ENCODE measurements around the gene FSTL4. TPM values are rescaled to one million over a fixed set of nuclear protein-coding genes. Genes with fewer than 3 reads are reported as not detected.
A peak's percentile ranks its signal among the peaks of the same experiment; 100 is the strongest.

The FSTL4 gene
- polyA plus RNA-seq, 3 donors = not detected

GRCh38 chr5:133246376-133247150, 365.8 kb downstream of the FSTL4 start:
- no peak overlapping the region for H3K4me2 ChIP-seq (replicated peaks; ENCODE audit: extremely low read depth, low read length, poor library complexity, severe bottlenecking)
- Mint-ChIP-seq H3K27ac (no peak overlapping the region), H3K9me3 (no peaks in the 10 kb centered on the region), H3K36me3 (no peaks in the 10 kb centered on the region), H3K27me3 (ENCODE audit: low read depth in 3 of 3) (peaks cover 0 to 5% (median 1%) of the 10 kb centered on the region in 3 donors), H3K4me3 (no peak overlapping the region), H3K4me1 (peaks cover 5% of the 10 kb centered on the region)
- intact Hi-C loops (cut with micrococcal nuclease) = loop anchor here in 1 of 2 donors (10.0 kb wide), 1 partner anchor 132 kb away; no protein-coding TSS in a partner anchor
- H3K9ac ChIP-seq (ENCODE audit: insufficient read depth, low read length, poor library complexity, severe bottlenecking) = no peak overlapping the region
- H3K4me3 ChIP-seq (replicated peaks in 1 of 3; ENCODE audit: low read depth in 2 of 3, low read length in 3 of 3) = no peak overlapping the region
- 98% methylated on average over 8 of the region's 13 CpGs for WGBS (ENCODE audit: insufficient coverage)
- DNase-seq = no peak
- no peaks in the 10 kb centered on the region for H4K20me1 ChIP-seq (ENCODE audit: insufficient read depth, low read length)
- no peak overlapping the region for H3K27ac ChIP-seq (ENCODE audit: low read depth in 1 of 2, low read length in 2 of 2)
- H3K9me3 ChIP-seq (replicated peaks in 1 of 2; ENCODE audit: control insufficient read depth in 1 of 2, insufficient read depth in 1 of 2, low read length in 2 of 2) = no peaks in the 10 kb centered on the region
- H3K4me1 ChIP-seq (ENCODE audit: control insufficient read depth in 1 of 2, insufficient read depth in 2 of 2, low read length in 2 of 2) = peaks cover under 1 to 3% of the 10 kb centered on the region in 2 donors
- no peak for TF ChIP-seq CTCF (IDR thresholded peaks at IDR 0.05)
- H3K36me3 ChIP-seq (replicated peaks in 1 of 2; ENCODE audit: control insufficient read depth in 1 of 2, insufficient read depth in 2 of 2, low read length in 2 of 2) = no peaks in the 10 kb centered on the region
- H3K27me3 ChIP-seq (ENCODE audit: control insufficient read depth in 2 of 2, insufficient read depth in 2 of 2, low read length in 2 of 2) = no peaks in the 10 kb centered on the region
- no peak overlapping the region for H2AFZ ChIP-seq (ENCODE audit: insufficient read depth, low read depth, low read length, poor library complexity, severe bottlenecking)
- no peaks in the 10 kb centered on the region for H3K79me2 ChIP-seq (ENCODE audit: insufficient read depth, low read length)

- Histone ChIP-seq H3K4me2 (replicated peaks; ENCODE audit: extremely low read depth, low read length, poor library complexity, severe bottlenecking) (no peak overlapping the region), H4K20me1 (ENCODE audit: insufficient read depth, low read length) (no peaks in the 10 kb centered on the region), H3K36me3 (replicated peaks in 1 of 2; ENCODE audit: control insufficient read depth in 1 of 2, insufficient read depth in 2 of 2, low read length in 2 of 2) (no peaks in the 10 kb centered on the region), H3K4me3 (replicated peaks in 1 of 3; ENCODE audit: low read depth in 2 of 3, low read length in 3 of 3) (no peak overlapping the region), H3K9me3 (replicated peaks in 1 of 2; ENCODE audit: control insufficient read depth in 1 of 2, insufficient read depth in 1 of 2, low read length in 2 of 2) (no peaks in the 10 kb centered on the region), H3K27me3 (ENCODE audit: control insufficient read depth in 2 of 2, insufficient read depth in 2 of 2, low read length in 2 of 2) (no peaks in the 10 kb centered on the region), H3K4me1 (ENCODE audit: control insufficient read depth in 1 of 2, insufficient read depth in 2 of 2, low read length in 2 of 2) (peaks cover 5 to 8% of the 10 kb centered on the region in 2 donors), H2AFZ (ENCODE audit: insufficient read depth, low read depth, low read length, poor library complexity, severe bottlenecking) (no peak overlapping the region), H3K27ac (ENCODE audit: low read depth in 1 of 2, low read length in 2 of 2) (no peak overlapping the region), H3K79me2 (ENCODE audit: insufficient read depth, low read length) (no peaks in the 10 kb centered on the region), H3K9ac (ENCODE audit: insufficient read depth, low read length, poor library complexity, severe bottlenecking) (no peak overlapping the region)
- H3K27ac Mint-ChIP-seq = peak overlapping the region in 1 of 7 donors; percentile 44
- no peak for DNase-seq
- no peak for TF ChIP-seq CTCF (IDR thresholded peaks at IDR 0.05)
- H3K36me3 Mint-ChIP-seq = no peaks in the 10 kb centered on the region
- no peak overlapping the region for H3K4me3 Mint-ChIP-seq
- H3K27me3 Mint-ChIP-seq (ENCODE audit: low read depth in 3 of 3) = peaks cover 0 to 5% (median 0%) of the 10 kb centered on the region in 3 donors
- H3K9me3 Mint-ChIP-seq = no peaks in the 10 kb centered on the region
- 94% methylated on average over 11 of the region's 12 CpGs for WGBS (ENCODE audit: insufficient coverage)
- intact Hi-C loops (cut with micrococcal nuclease) = loop anchor here in 1 of 2 donors (10.0 kb wide), 1 partner anchor 131 kb away; no protein-coding TSS in a partner anchor
- H3K4me1 Mint-ChIP-seq = peaks cover 10% of the 10 kb centered on the region
Measured at GRCh38 chr5:133246053-133246370, 366.3 kb downstream of the FSTL4 start.

Measured in CD14-positive monocyte (primary cell).